Right cardiac atrium (tissue), 5 donors: ENCODE measurements around the gene CCDC195. TPM values are rescaled to one million over a fixed set of nuclear protein-coding genes. Genes with fewer than 3 reads are reported as not detected.

Experiments
- ATAC-seq, 2 donors: fragments of 200-7000 bp; cut with Tn5 transposase; one replicate each; pipeline versions ENCODE4 v1.8.0 to v1.9.1; 2020; ENCODE audit warnings: moderate library complexity in 2 of 2, mild to moderate bottlenecking in 1 of 2
- DNase-seq, 3 donors: peaks; one replicate each; pipeline ENCODE4 v3.0.0-alpha.2; 2020
- H3K27ac ChIP-seq: one replicate; pipeline ENCODE4 v1.5.1; 2013; ENCODE audit warnings: mild to moderate bottlenecking, low read length, control low read depth, moderate library complexity
- H3K27me3 ChIP-seq: one replicate; pipeline ENCODE4 v1.6.1; 2013; ENCODE audit not compliant: control insufficient read depth, insufficient read depth
- H3K4me1 ChIP-seq: one replicate; pipeline ENCODE4 v1.6.1; 2013; ENCODE audit warnings: low read length; ENCODE audit not compliant: control insufficient read depth, insufficient read depth
- H3K4me3 ChIP-seq: one replicate; pipeline ENCODE4 v1.5.1; 2013; ENCODE audit warnings: low read length, control low read depth
- H3K9me3 ChIP-seq: one replicate; pipeline ENCODE4 v1.6.1; 2013; ENCODE audit warnings: low read length; ENCODE audit not compliant: control insufficient read depth
- WGBS: extraction: QIAGEN DNeasy Blood & Tissue Kit; methylation state at CpG from one replicate; pipeline ENCODE4 v1.1.7; 2013; 5-methylcytosine and 5-hydroxymethylcytosine counted together
- intact Hi-C, 4 donors: fragments of 100-400 bp; cut with DNase I; formaldehyde crosslinking; loops; one replicate each; pipeline versions ENCODE4 v1.11.0 to v1.14.0; 2022 to 2023
- long read RNA-seq, 4 donors: library from polyadenylated mRNA; unstranded; transcript quantifications; one replicate each; pipeline ENCODE4 v2.0.0, GENCODE V29; 2020 to 2021
- polyA plus RNA-seq: library from polyadenylated mRNA; stranded (reverse); fragments of 200-250 nt; gene quantifications from one replicate; pipeline ENCODE4 v1.2.3, GENCODE V29; 2013
- total RNA-seq, 4 donors: library from RNA; stranded (reverse); fragmentation: NEBNext Ultra II Directional; extraction: Animal tissue kit (Norgen Biotek cat#: 25700); gene quantifications; one replicate each; pipeline ENCODE4 v1.2.1, GENCODE V29; 2021
- donor health status: healthy with polysubstance abuse.
- donor health status: DM: no; HTN: yes; CAD: no.
- donor health status: DM: no; HTN: no; CAD: no.
- donor health status: DM: no; HTN: yes; CAD: no; lungs with severe emphysema.
- donor health status: DM: yes; HTN: yes; CAD: no.

Gene CCDC195, protein sequence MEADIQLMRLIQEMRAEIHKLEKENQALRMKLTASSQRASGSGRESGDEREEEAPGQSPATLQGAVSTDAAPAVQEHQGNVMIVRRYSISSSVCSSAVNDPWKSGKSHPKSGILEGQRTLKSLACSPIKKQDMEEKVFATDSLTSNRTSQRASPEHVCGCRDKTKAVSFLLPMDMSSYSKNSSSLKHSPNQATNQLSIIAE
- total RNA-seq (not detected), polyA plus RNA-seq (not detected)
- long read RNA-seq, donor 1 = 0 reads
- long read RNA-seq, donor 2 = 0 reads
- long read RNA-seq, donor 3 = 0 reads
- long read RNA-seq, donor 4 = 0 reads

DNA sequence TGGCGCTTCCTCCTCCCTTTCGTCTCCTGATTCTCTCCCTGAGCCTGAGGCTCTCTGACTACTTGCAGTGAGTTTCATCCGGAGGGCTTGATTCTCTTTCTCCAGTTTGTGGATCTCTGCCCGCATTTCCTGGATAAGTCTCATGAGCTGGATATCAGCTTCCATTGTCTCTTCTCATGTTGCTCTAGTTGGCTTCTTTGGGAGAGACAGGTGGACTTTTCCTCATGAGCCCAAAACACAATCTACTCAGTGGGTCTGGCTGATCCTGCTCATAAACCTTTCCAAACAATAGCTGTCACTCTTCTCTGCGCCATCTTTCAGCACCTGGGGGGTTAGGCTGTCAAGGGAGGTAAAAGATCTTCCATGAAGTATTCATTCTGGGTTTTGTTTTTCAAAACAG, at the start of gene CCDC195:
TSS of gene CCDC195 (minus strand) at position 165 of the 400 bp plus-strand sequence. CDS start at position 165, 0 bp downstream.
- 85% methylated on average over 5 of the region's 5 CpGs for WGBS
- DNase-seq (no peak), ATAC-seq (no peak)
- Histone ChIP-seq H3K4me1 (no peaks in the 10 kb centered on the region), H3K4me3 (no peak within 1 kb of the TSS), H3K9me3 (no peaks in the 10 kb centered on the region), H3K27me3 (no peaks in the 10 kb centered on the region), H3K27ac (no peak within 1 kb of the TSS)
- intact Hi-C loops = no loop called here

GRCh38 chr2:224764565-224765236, 48.5 kb upstream of the CCDC195 start:
- Histone ChIP-seq H3K27me3 (no peaks in the 10 kb centered on the region), H3K9me3 (no peaks in the 10 kb centered on the region), H3K4me1 (no peaks in the 10 kb centered on the region), H3K4me3 (no peak overlapping the region), H3K27ac (no peak overlapping the region)
- WGBS = 93% methylated on average over 2 of the region's 2 CpGs
- ATAC-seq = no peak
- intact Hi-C loops = no loop called here
- no peak for DNase-seq

DNA sequence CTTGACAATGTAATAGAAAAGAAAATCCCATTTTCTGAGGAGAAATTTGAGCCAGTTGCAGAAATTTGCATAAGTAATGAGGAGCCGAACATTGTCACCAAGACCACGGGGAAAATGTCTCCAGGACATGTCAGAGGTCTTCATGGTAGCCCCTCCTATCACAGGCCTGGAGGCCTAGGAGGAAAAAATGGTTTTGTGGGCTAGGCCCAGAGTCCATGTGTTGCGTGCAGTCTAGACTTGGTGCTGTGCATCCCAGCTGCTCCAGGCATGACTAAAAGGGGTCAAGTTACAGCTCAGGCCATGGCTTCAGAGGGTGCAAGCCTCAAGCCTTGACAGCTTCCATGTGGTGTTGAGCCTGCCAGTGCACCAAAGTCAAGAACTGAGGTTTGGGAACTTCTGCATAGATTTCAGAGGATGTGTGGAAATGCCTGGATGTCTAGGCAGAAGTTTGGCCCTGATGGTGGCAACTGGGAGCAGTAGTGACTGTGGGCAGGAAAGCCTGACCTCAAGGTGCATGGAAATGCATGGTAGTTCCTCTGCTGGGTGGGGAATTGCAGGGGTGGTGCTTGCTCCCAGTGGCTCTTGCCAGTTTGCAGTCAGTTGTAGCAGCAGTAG, 41.9 kb upstream of the CCDC195 start:
- WGBS = 88% methylated on average over 3 of the region's 3 CpGs
- H3K27me3 ChIP-seq = no peaks in the 10 kb centered on the region
- intact Hi-C loops = no loop called here
- H3K9me3 ChIP-seq = peaks cover 4% of the 10 kb centered on the region
- DNase-seq = no peak
- ATAC-seq = no peak
- no peak overlapping the region for H3K4me3 ChIP-seq
- no peak overlapping the region for H3K27ac ChIP-seq
- H3K4me1 ChIP-seq = no peaks in the 10 kb centered on the region

- ATAC-seq (peak; percentile 79 to 90), DNase-seq (peak in 1 of 3 donors; percentile 16)
- H3K4me1 ChIP-seq = no peaks in the 10 kb centered on the region
- H3K27me3 ChIP-seq = no peaks in the 10 kb centered on the region
- peaks cover 4% of the 10 kb centered on the region for H3K9me3 ChIP-seq
- no peak overlapping the region for H3K27ac ChIP-seq
- H3K4me3 ChIP-seq = no peak overlapping the region
- intact Hi-C loops = no loop called here
- 40% methylated on average over 1 of the region's 1 CpG for WGBS
Measured at GRCh38 chr2:224753743-224754540, 37.8 kb upstream of the CCDC195 start.

- Histone ChIP-seq H3K27me3 (no peaks in the 10 kb centered on the region), H3K9me3 (no peaks in the 10 kb centered on the region), H3K4me3 (no peak overlapping the region), H3K4me1 (no peaks in the 10 kb centered on the region), H3K27ac (no peak overlapping the region)
- intact Hi-C loops = no loop called here
- no peak for DNase-seq
- 77% methylated on average over 5 of the region's 5 CpGs for WGBS
- ATAC-seq = no peak
Measured at GRCh38 chr2:224751996-224752698, 36.0 kb upstream of the CCDC195 start.

GRCh38 chr2:224749136-224749535, 33.0 kb upstream of the CCDC195 start:
- WGBS = 81% methylated on average over 1 of the region's 1 CpG
- Histone ChIP-seq H3K9me3 (no peaks in the 10 kb centered on the region), H3K27me3 (no peaks in the 10 kb centered on the region), H3K27ac (no peak overlapping the region), H3K4me3 (no peak overlapping the region), H3K4me1 (no peaks in the 10 kb centered on the region)
- DNase-seq (no peak), ATAC-seq (no peak)
- intact Hi-C loops = no loop called here

DNA sequence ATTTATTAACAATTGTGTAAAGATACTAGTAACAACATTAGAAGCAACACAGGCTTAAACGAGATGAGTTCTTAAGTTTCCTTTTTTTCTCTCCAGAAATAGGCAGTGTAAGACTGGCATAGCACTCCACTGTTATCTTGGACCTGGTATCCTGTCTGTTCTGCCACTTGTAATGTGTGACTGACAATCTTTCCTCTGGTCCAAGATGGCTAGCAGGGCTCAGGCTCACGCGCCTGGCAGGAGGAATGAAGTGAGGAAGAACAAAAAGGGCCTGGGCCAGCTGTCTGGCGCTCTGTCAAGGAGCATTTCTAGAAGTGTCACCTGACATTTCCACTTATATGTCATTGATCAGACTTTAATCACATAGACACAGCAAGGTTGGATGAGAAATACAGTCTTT, 31.6 kb upstream of the CCDC195 start:
- no peak overlapping the region for H3K27ac ChIP-seq
- WGBS = 58% methylated on average over 4 of the region's 4 CpGs
- intact Hi-C loops = no loop called here
- H3K4me3 ChIP-seq = no peak overlapping the region
- peak in 1 of 3 donors; percentile 50 for DNase-seq
- no peaks in the 10 kb centered on the region for H3K4me1 ChIP-seq
- ATAC-seq = peak; percentile 58 to 74
- no peaks in the 10 kb centered on the region for H3K9me3 ChIP-seq
- no peaks in the 10 kb centered on the region for H3K27me3 ChIP-seq

DNA sequence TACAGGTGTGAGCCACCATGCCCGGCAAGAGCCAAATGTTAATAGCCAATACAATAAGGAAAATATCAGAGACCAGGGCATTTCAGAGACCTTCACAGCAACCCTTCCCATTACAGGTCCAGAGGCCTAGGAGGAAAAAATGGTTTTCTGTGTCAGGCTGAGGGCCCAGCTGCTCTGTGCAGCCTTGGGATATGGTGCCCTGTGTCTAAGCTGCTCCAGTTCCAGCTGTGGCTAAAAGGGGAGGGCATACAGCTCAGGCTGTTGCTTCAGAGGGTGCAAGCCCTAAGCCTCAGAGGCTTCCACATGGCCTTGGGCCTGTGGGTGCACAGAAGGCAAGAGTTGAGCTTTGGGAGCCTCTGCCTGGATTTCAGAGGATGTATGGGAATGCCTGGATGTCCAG, 20.1 kb upstream of the CCDC195 start:
- Histone ChIP-seq H3K4me1 (no peaks in the 10 kb centered on the region), H3K27ac (no peak overlapping the region), H3K27me3 (no peaks in the 10 kb centered on the region), H3K4me3 (no peak overlapping the region), H3K9me3 (peaks cover 5% of the 10 kb centered on the region)
- no peak for DNase-seq
- WGBS = 88% methylated on average over 1 of the region's 1 CpG
- intact Hi-C loops = loop anchor here in 1 of 4 donors (5.0 kb wide), 1 partner anchor 176 kb away; no protein-coding TSS in a partner anchor
- no peak for ATAC-seq

- DNase-seq (no peak), ATAC-seq (no peak)
- H3K4me3 ChIP-seq = no peak overlapping the region
- H3K9me3 ChIP-seq = peaks cover 5% of the 10 kb centered on the region
- no peaks in the 10 kb centered on the region for H3K4me1 ChIP-seq
- H3K27me3 ChIP-seq = no peaks in the 10 kb centered on the region
- WGBS = 74% methylated on average over 1 of the region's 1 CpG
- intact Hi-C loops = loop anchor here in 1 of 4 donors (5.0 kb wide), 1 partner anchor 177 kb away; no protein-coding TSS in a partner anchor
- H3K27ac ChIP-seq = no peak overlapping the region
Measured at GRCh38 chr2:224734949-224735348, 18.8 kb upstream of the CCDC195 start.

- Histone ChIP-seq H3K4me1 (no peaks in the 10 kb centered on the region), H3K4me3 (no peak overlapping the region), H3K9me3 (peaks cover 5% of the 10 kb centered on the region), H3K27ac (no peak overlapping the region), H3K27me3 (no peaks in the 10 kb centered on the region)
- intact Hi-C loops = no loop called here
- DNase-seq = no peak
- no peak for ATAC-seq
- 78% methylated on average over 1 of the region's 1 CpG for WGBS
Measured at GRCh38 chr2:224731665-224732064, 15.5 kb upstream of the CCDC195 start.
